GM13976 (cell line): ENCODE measurements around the gene C1RL.

Experiments used
- DNase-seq: peaks from one replicate; pipeline ENCODE4 v3.0.0; 2012; ENCODE audit warnings: low spot score
- in situ Hi-C: fragments of 300-500 bp; cut with MboI; formaldehyde crosslinking; loops from one replicate; pipeline ENCODE4 v1.12.0; 2022; ENCODE audit warnings: low sequenced_read_pairs, mixed read lengths, inconsistent platforms; ENCODE audit not compliant: unreplicated experiment
- TF ChIP-seq, protein P1 (sequence below): IDR thresholded peaks from 2 replicates; pipeline ENCODE4 v1.5.1; 2012; ENCODE audit warnings: borderline replicate concordance, mild to moderate bottlenecking; ENCODE audit not compliant: insufficient read depth; ENCODE audit errors: extremely low read depth, missing control alignments, control extremely low read depth

Gene C1RL

DNA sequence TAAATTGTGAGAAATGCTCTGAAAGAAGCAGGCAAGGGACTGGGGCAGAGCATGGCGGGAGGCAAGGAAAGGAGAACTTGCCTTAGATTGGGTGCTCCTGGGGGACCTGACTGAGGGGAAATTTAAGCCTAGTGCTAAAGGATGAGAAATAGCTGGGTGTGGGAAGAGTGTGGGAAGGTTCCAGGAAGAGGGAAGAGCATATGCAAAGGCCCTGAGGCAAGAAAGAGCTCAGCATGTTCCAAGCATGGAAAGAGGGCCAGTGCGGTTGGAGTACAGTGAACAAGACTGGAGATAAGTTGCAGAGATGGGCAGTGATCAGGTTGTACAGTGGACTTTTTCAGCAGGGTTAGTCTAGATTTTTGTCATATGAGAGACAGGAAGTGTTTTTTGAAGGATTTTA, 30.2 kb upstream of the C1RL start:
- DNase-seq, result no peak
- in situ Hi-C loops, result no loop called here
- TF ChIP-seq, protein P1, sequence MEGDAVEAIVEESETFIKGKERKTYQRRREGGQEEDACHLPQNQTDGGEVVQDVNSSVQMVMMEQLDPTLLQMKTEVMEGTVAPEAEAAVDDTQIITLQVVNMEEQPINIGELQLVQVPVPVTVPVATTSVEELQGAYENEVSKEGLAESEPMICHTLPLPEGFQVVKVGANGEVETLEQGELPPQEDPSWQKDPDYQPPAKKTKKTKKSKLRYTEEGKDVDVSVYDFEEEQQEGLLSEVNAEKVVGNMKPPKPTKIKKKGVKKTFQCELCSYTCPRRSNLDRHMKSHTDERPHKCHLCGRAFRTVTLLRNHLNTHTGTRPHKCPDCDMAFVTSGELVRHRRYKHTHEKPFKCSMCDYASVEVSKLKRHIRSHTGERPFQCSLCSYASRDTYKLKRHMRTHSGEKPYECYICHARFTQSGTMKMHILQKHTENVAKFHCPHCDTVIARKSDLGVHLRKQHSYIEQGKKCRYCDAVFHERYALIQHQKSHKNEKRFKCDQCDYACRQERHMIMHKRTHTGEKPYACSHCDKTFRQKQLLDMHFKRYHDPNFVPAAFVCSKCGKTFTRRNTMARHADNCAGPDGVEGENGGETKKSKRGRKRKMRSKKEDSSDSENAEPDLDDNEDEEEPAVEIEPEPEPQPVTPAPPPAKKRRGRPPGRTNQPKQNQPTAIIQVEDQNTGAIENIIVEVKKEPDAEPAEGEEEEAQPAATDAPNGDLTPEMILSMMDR, result no peak

DNA sequence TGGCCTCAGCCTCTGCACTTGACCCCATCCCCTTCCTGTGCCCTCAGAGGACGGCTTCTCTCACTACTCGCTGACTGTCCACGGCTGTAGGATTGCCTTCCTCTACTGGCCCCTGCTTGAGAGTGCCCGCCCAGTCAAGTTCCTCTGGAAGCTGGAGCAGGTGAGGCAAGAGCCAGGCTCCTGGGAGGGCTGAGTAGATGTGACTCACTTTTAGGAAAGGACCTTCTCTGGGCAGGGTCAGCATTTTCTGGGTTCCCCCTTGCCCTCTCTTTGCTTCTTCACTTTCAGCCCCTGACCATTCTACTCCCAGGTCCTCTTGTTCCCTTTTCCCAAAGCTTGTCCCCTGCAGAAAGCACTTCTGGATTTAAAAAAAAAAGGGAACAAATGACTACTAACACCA, 28.9 kb upstream of the C1RL start:
- TF ChIP-seq, protein P1, result no peak
- in situ Hi-C loops, result no loop called here
- no peak for DNase-seq

GRCh38 chr12:7136676-7137075, 27.7 kb upstream of the C1RL start:
- in situ Hi-C loops, result no loop called here
- no peak for DNase-seq
- TF ChIP-seq, protein P1, result no peak

GRCh38 chr12:7136071-7136470, 27.1 kb upstream of the C1RL start:
- TF ChIP-seq, protein P1, result no peak
- DNase-seq, result no peak
- in situ Hi-C loops, result no loop called here

DNA sequence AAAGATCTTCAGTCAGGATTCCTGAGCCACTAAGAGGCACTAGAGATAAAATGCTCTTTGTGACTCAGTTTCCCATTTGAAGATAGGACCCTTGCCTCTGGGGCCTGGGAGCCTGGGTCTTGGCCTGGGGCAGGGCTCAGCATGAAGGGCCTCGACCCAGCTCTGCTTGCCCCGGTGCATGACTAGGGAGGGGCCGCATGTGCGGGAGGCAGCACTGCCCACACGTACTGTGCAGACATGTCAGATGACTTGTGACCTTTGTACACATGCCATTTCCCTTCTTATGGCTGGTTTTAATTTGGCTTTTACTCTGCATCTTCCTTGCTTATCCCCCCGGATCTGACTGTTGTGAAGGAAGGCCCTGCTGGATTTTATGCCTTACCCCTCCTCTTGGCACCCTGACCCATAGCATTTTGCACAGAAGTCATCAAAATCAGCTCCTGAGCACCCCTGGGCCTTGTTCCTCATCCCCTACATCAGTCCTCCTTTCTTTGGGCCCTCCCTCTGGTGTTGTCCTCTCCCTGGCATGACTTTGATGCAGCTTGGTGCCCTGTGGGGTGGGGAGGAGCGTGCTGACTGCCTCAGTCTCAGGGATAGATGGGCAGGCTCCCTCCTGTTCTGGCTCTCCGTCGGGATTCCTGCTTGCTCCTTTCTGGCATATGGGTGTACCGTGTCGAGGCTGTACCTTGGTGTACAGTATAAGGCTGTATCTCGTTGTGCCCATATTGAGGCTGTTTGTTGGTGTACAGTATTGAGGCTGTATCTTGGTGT, 25.6 kb upstream of the C1RL start:
- DNase-seq, result no peak
- TF ChIP-seq, protein P1, result no peak
- in situ Hi-C loops, result no loop called here

- in situ Hi-C loops, result no loop called here
- DNase-seq, result no peak
- TF ChIP-seq, protein P1, result no peak
Observed at GRCh38 chr12:7131502-7131866, 22.5 kb upstream of the C1RL start.
